Osteoblast (primary cell): ENCODE measurements around the gene TSSC4. TPM values are rescaled to one million over a fixed set of nuclear protein-coding genes. Genes with fewer than 3 reads are reported as not detected.

ENCODE experiments used
- DNase-seq: peaks from one replicate; pipeline ENCODE4 v3.0.0; 2011; ENCODE audit warnings: low spot score, mixed read lengths; ENCODE audit not compliant: insufficient read length; ENCODE audit errors: missing footprints
- H2AFZ ChIP-seq: 2 replicates; pipeline ENCODE4 v1.6.0; 2011; ENCODE audit warnings: mild to moderate bottlenecking, low read length
- H3K27ac ChIP-seq: 2 replicates; pipeline ENCODE4 v1.5.1; 2011; ENCODE audit warnings: mild to moderate bottlenecking, low read depth, low read length, moderate library complexity
- H3K27me3 ChIP-seq: 2 replicates; pipeline ENCODE4 v1.6.0; 2012; ENCODE audit warnings: mild to moderate bottlenecking, control low read depth, inconsistent platforms, low read length, moderate library complexity; ENCODE audit not compliant: insufficient read depth
- H3K36me3 ChIP-seq: 2 replicates; pipeline ENCODE4 v1.5.1; 2011; ENCODE audit warnings: mild to moderate bottlenecking, low read length, control low read depth, moderate library complexity; ENCODE audit not compliant: insufficient read depth
- H3K4me1 ChIP-seq: 2 replicates; pipeline ENCODE4 v1.5.1; 2011; ENCODE audit warnings: mild to moderate bottlenecking, low read length, control low read depth, moderate library complexity; ENCODE audit not compliant: insufficient read depth
- H3K4me2 ChIP-seq: 2 replicates; pipeline ENCODE4 v1.6.0; 2011; ENCODE audit warnings: mild to moderate bottlenecking, low read length; ENCODE audit not compliant: insufficient read depth
- H3K4me3 ChIP-seq: fragments of 200-600 bp; sonication (generic); 3 replicates; pipeline ENCODE4 v1.5.1; 2012; ENCODE audit warnings: mild to moderate bottlenecking, low read length, inconsistent platforms; ENCODE audit not compliant: insufficient read depth
- H3K79me2 ChIP-seq: 2 replicates; pipeline ENCODE4 v1.6.0; 2012; ENCODE audit warnings: mild to moderate bottlenecking, low read length, control low read depth, inconsistent platforms; ENCODE audit not compliant: insufficient read depth
- H3K9me3 ChIP-seq: 2 replicates; pipeline ENCODE4 v1.5.1; 2011; ENCODE audit warnings: low read depth, low read length, control low read depth
- H4K20me1 ChIP-seq: 2 replicates; pipeline ENCODE4 v1.6.0; 2012; ENCODE audit warnings: mild to moderate bottlenecking, low read length, control low read depth; ENCODE audit not compliant: insufficient read depth
- CTCF ChIP-seq: IDR thresholded peaks from 2 replicates; pipeline ENCODE4 v1.5.1; 2011; ENCODE audit warnings: mild to moderate bottlenecking, low read depth, low read length, moderate library complexity; ENCODE audit errors: extremely low read depth
- total RNA-seq: library from RNA; depleted of rRNA; stranded (reverse); fragments of >200 nt; gene quantifications from 2 replicates; pipeline ENCODE4 v1.2.3, GENCODE V29; 2012

Gene TSSC4
- total RNA-seq, 1 donor, result 46.7 TPM

- Histone ChIP-seq H3K27me3 (no peaks in the 10 kb centered on the region), H3K9me3 (no peaks in the 10 kb centered on the region), H4K20me1 (no peaks in the 10 kb centered on the region), H3K36me3 (no peaks in the 10 kb centered on the region), H3K4me2 (no peak overlapping the region), H3K4me1 (no peaks in the 10 kb centered on the region), H2AFZ (no peak overlapping the region), H3K79me2 (no peaks in the 10 kb centered on the region), H3K4me3 (no peak overlapping the region), H3K27ac (no peak overlapping the region)
- TF ChIP-seq CTCF, result no peak
- no peak for DNase-seq
These were observed 25.0 kb downstream of the TSSC4 start for GRCh38 chr11:2425506-2425905.

- no peaks in the 10 kb centered on the region for H3K79me2 ChIP-seq
- H3K36me3 ChIP-seq, result no peaks in the 10 kb centered on the region
- no peak for TF ChIP-seq CTCF
- H2AFZ ChIP-seq, result no peak overlapping the region
- no peaks in the 10 kb centered on the region for H3K27me3 ChIP-seq
- no peak for DNase-seq
- H3K9me3 ChIP-seq, result no peaks in the 10 kb centered on the region
- no peak overlapping the region for H3K4me3 ChIP-seq
- no peak overlapping the region for H3K4me2 ChIP-seq
- no peaks in the 10 kb centered on the region for H3K4me1 ChIP-seq
- no peak overlapping the region for H3K27ac ChIP-seq
- H4K20me1 ChIP-seq, result no peaks in the 10 kb centered on the region
These were observed 25.7 kb downstream of the TSSC4 start for GRCh38 chr11:2426221-2426620.

- Histone ChIP-seq H2AFZ (no peak overlapping the region), H4K20me1 (no peaks in the 10 kb centered on the region), H3K27me3 (no peaks in the 10 kb centered on the region), H3K4me3 (no peak overlapping the region), H3K36me3 (no peaks in the 10 kb centered on the region), H3K9me3 (no peaks in the 10 kb centered on the region), H3K4me2 (no peak overlapping the region), H3K27ac (no peak overlapping the region), H3K4me1 (no peaks in the 10 kb centered on the region), H3K79me2 (no peaks in the 10 kb centered on the region)
- no peak for TF ChIP-seq CTCF
- DNase-seq, result no peak
These were observed 26.4 kb downstream of the TSSC4 start for GRCh38 chr11:2426826-2427521.

GRCh38 chr11:2427721-2428321 is 27.3 kb downstream of the TSSC4 start:
- Histone ChIP-seq H3K79me2 (no peaks in the 10 kb centered on the region), H3K4me2 (no peak overlapping the region), H3K27ac (no peak overlapping the region), H3K9me3 (no peaks in the 10 kb centered on the region), H3K27me3 (no peaks in the 10 kb centered on the region), H2AFZ (no peak overlapping the region), H4K20me1 (no peaks in the 10 kb centered on the region), H3K4me1 (no peaks in the 10 kb centered on the region), H3K4me3 (no peak overlapping the region), H3K36me3 (no peaks in the 10 kb centered on the region)
- no peak for TF ChIP-seq CTCF
- no peak for DNase-seq
